Activated B cell treated with CpG ODN at 0.5 μM for 24 hours (primary cell): ENCODE measurements around the gene ENTHD1. TPM values are rescaled to one million over a fixed set of nuclear protein-coding genes. Genes with fewer than 3 reads are reported as not detected.

Source experiments
- ATAC-seq: fragments of 200-7000 bp; cut with Tn5 transposase; one replicate; pipeline ENCODE4 v1.10.0; 2021; ENCODE audit warnings: low read depth, mild to moderate bottlenecking, moderate library complexity
- CTCF ChIA-PET: fragments of 350-600 bp; sonication (Branson Sonifier 250); formaldehyde crosslinking; loops from one replicate; lab custom pipeline; 2021; ENCODE audit warnings: antibody characterized with exemption; lab: Charles Lee
- POLR2A ChIA-PET: fragments of 350-600 bp; sonication (Branson Sonifier 250); formaldehyde crosslinking; loops from one replicate; lab custom pipeline; 2021; ENCODE audit warnings: antibody characterized with exemption; lab: Charles Lee
- DNase-seq: peaks from one replicate; pipeline ENCODE4 v3.0.0; 2022
- H3K27ac Mint-ChIP-seq: one replicate; pipeline ENCODE4 v1.8.0; 2020; ENCODE audit warnings: mixed read lengths
- H3K27me3 Mint-ChIP-seq: one replicate; pipeline ENCODE4 v1.8.0; 2021; ENCODE audit warnings: mixed read lengths
- H3K36me3 Mint-ChIP-seq: one replicate; pipeline ENCODE4 v1.8.0; 2021; ENCODE audit warnings: low read depth, mixed read lengths
- H3K4me1 Mint-ChIP-seq: one replicate; pipeline ENCODE4 v1.8.0; 2021; ENCODE audit warnings: mixed read lengths
- H3K4me3 Mint-ChIP-seq: one replicate; pipeline ENCODE4 v1.8.0; 2020; ENCODE audit warnings: mild to moderate bottlenecking, mixed read lengths
- H3K9me3 Mint-ChIP-seq: one replicate; pipeline ENCODE4 v1.8.0; 2020; ENCODE audit warnings: mixed read lengths
- intact Hi-C: fragments of 100-400 bp; cut with micrococcal nuclease; formaldehyde crosslinking; loops from one replicate; pipeline ENCODE4 v1.15.1; 2024
- total RNA-seq: library from RNA; stranded (reverse); gene quantifications from 2 replicates; pipeline ENCODE4 v1.2.3, GENCODE V29; 2022
- TF ChIP-seq, protein P1 (sequence below): fragments of 200-600 bp; IDR thresholded peaks from one replicate; pipeline ENCODE4 v1.8.0; 2022; ENCODE audit warnings: antibody characterized with exemption, mild to moderate bottlenecking

The ENTHD1 gene
- total RNA-seq, 1 donor from 2014 or later, result not detected

DNA sequence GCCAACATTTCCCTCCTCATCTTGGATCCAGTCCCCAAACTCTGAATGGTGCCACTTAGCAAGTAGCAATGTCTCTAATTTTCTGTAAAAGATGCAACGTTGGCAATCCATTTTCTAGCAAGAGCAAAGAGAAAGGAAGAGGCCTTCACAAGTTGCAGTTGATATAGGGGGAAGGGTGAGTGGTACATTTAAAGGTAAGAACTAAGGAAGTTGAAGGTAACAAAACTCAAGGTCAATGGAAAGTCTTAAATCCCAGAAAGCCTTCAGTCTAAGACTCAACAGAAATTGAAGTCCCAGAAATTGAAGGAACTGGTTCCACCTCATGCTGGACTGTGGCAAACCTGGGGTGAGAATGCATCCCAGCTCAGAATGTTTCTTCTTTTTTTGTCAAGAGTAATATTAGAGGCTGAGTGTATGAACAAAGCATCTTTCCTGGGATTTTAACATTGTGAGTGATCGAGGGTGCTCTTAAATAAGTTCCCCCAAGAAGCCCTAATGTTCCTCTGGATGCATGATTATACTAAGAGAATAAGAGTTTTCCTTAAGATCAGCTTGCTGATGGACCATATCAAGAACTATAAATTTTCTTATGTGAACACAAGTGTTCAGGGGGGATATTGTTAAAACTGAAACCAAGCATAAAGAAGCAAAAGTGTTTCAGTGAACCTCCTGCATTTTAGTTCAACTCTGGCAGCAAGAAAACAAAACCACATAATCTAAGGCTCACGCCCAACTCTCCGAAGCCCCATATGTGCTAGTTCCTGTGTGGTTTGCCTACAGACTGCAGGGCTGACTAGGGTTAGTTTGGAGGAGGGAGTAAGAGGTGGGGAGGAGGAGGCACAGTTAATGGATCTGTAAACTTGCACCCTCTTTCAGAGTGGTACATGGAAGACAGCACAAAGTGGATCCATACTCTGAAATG, 7.0 kb upstream of the ENTHD1 start, which contains the start of gene GRAP2:
GRAP2 (plus strand) TSS at position 779 of the 922 bp plus-strand sequence. CDS start 46,023 bp downstream, outside the sequence.
- CTCF ChIA-PET, result no interaction called here
- Mint-ChIP-seq H3K36me3 (peaks cover 4% of the 10 kb centered on the region), H3K4me1 (peaks cover 54% of the 10 kb centered on the region), H3K27ac (peak within 1 kb of the TSS; percentile 90), H3K27me3 (no peaks in the 10 kb centered on the region), H3K9me3 (no peaks in the 10 kb centered on the region), H3K4me3 (peak within 1 kb of the TSS; percentile 75)
- POLR2A ChIA-PET, result no interaction called here
- ATAC-seq, result peak; percentile 57
- TF ChIP-seq, protein P1, sequence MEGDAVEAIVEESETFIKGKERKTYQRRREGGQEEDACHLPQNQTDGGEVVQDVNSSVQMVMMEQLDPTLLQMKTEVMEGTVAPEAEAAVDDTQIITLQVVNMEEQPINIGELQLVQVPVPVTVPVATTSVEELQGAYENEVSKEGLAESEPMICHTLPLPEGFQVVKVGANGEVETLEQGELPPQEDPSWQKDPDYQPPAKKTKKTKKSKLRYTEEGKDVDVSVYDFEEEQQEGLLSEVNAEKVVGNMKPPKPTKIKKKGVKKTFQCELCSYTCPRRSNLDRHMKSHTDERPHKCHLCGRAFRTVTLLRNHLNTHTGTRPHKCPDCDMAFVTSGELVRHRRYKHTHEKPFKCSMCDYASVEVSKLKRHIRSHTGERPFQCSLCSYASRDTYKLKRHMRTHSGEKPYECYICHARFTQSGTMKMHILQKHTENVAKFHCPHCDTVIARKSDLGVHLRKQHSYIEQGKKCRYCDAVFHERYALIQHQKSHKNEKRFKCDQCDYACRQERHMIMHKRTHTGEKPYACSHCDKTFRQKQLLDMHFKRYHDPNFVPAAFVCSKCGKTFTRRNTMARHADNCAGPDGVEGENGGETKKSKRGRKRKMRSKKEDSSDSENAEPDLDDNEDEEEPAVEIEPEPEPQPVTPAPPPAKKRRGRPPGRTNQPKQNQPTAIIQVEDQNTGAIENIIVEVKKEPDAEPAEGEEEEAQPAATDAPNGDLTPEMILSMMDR, result no peak
- DNase-seq, result no peak
- intact Hi-C loops, result loop anchor here (2.0 to 5.0 kb wide), 2 partner anchors 16 to 37 kb away; no protein-coding TSS in a partner anchor

DNA sequence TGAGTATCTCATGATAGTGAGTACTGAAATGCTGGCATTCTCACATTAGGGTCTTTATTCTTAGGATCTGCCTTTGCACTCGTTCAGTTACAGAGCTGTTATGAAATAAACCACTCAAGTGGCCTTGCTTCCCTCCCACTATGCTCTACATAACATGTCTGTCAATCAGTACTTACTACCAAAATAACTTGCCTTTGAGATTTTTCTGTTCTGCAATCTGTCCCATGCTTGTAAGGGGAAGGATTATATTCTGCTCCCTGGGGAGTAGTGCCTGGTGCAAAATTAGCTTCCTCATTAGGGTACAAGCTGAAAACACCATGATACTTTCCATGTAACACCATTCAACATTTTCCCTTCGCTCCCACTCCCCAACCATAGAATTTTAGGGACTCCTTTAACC, 5.4 kb upstream of the ENTHD1 start:
- TF ChIP-seq, protein P1, result no peak
- ChIA-PET CTCF (interaction anchor here (0.9 to 1.2 kb wide), 2 partner anchors 42 to 126 kb away, joined by 3 to 4 read pairs; no protein-coding TSS in a partner anchor), POLR2A (interaction anchor here (0.6 to 1.5 kb wide), 9 partner anchors 9 to 281 kb away, joined by 4 to 8 read pairs (median 5); no protein-coding TSS in a partner anchor)
- H3K9me3 Mint-ChIP-seq, result no peaks in the 10 kb centered on the region
- H3K4me3 Mint-ChIP-seq, result peak overlapping the region; percentile 58
- H3K4me1 Mint-ChIP-seq, result peaks cover 43% of the 10 kb centered on the region
- DNase-seq (no peak), ATAC-seq (peak; percentile 92)
- intact Hi-C loops, result loop anchor here (1.0 to 5.0 kb wide), 3 partner anchors 37 to 145 kb away; no protein-coding TSS in a partner anchor
- no peaks in the 10 kb centered on the region for H3K36me3 Mint-ChIP-seq
- H3K27ac Mint-ChIP-seq, result no peak overlapping the region
- no peaks in the 10 kb centered on the region for H3K27me3 Mint-ChIP-seq

GRCh38 chr22:39897841-39898240, 4.3 kb upstream of the ENTHD1 start:
- TF ChIP-seq, protein P1, result no peak
- CTCF ChIA-PET, result no interaction called here
- intact Hi-C loops, result loop anchor here (5.0 kb wide), 1 partner anchor 36 kb away; no protein-coding TSS in a partner anchor
- POLR2A ChIA-PET, result interaction anchor here (0.8 to 1.4 kb wide), 2 partner anchors 10 to 45 kb away, joined by 4 to 7 read pairs; no protein-coding TSS in a partner anchor
- no peaks in the 10 kb centered on the region for H3K27me3 Mint-ChIP-seq
- no peak overlapping the region for H3K4me3 Mint-ChIP-seq
- peaks cover 40% of the 10 kb centered on the region for H3K4me1 Mint-ChIP-seq
- H3K27ac Mint-ChIP-seq, result no peak overlapping the region
- ATAC-seq, result no peak
- no peaks in the 10 kb centered on the region for H3K36me3 Mint-ChIP-seq
- no peak for DNase-seq
- no peaks in the 10 kb centered on the region for H3K9me3 Mint-ChIP-seq

DNA sequence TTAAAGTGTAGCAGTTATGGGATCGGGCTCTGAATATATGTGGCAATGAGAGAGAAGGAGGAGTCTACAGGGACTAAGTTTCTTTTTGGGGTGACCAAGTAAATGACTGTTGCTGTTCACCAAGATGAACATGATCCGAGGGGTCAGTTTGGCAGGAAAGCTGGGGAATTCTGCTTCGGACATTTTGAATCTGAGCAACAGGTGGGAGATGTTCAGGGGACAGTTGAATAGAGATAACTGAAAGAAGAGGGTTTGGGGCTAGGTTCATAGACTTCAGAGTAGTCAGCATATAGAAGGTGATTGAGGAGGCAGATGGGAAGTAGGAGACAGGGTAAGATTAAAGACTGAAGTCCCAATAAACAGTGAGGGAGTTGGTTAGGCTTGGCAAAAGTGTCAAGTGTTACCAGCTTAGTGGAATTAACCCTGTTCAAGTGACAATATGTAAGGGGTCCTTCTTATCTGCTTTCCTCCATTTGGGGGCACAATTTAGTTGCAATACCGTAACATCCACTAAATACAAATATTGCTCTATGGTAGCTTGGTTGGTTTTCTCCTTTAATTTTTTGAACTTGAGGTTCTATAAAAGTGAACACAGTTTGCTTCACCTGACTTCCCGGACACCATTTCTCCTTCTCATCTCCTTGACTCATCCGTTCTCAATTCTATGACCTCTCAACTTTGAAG, 2.9 kb upstream of the ENTHD1 start:
- ChIA-PET POLR2A (interaction anchor here (0.5 kb wide), 1 partner anchor 267 kb away, joined by 3 read pairs; no protein-coding TSS in a partner anchor), CTCF (no interaction called here)
- no peak for ATAC-seq
- no peaks in the 10 kb centered on the region for H3K27me3 Mint-ChIP-seq
- no peaks in the 10 kb centered on the region for H3K9me3 Mint-ChIP-seq
- H3K27ac Mint-ChIP-seq, result no peak overlapping the region
- DNase-seq, result no peak
- no peak overlapping the region for H3K4me3 Mint-ChIP-seq
- intact Hi-C loops, result loop anchor here (5.0 kb wide), 1 partner anchor 34 kb away; no protein-coding TSS in a partner anchor
- peaks cover 33% of the 10 kb centered on the region for H3K4me1 Mint-ChIP-seq
- TF ChIP-seq, protein P1, result no peak
- H3K36me3 Mint-ChIP-seq, result no peaks in the 10 kb centered on the region
